Spleen (tissue), 11 donors: ENCODE results near the gene KIF18B. TPM values are rescaled to one million over a fixed set of nuclear protein-coding genes. Genes with fewer than 3 reads are reported as not detected.

Experiments
- DNase-seq: peaks from one replicate; pipeline ENCODE4 v3.0.0-alpha.2; 2020
- H3K27ac ChIP-seq, 8 donors: fragments of 200-600 bp; sonication (generic) in 7 of 8; 1 replicate in 4 of 8; 2 replicates in 4 of 8; pipeline versions ENCODE4 v1.5.0 to v1.8.0; 2016 to 2021; ENCODE audit warnings: inconsistent platforms in 4 of 8, mild to moderate bottlenecking in 4 of 8, moderate library complexity in 1 of 8
- H3K27me3 ChIP-seq, 7 donors: fragments of 200-600 bp; sonication (generic) in 6 of 7; replicated peaks in 1 of 7; 1 replicate in 4 of 7; 2 replicates in 3 of 7; pipeline versions ENCODE4 v1.5.0 to v1.8.0; 2016 to 2021; ENCODE audit warnings: inconsistent platforms in 3 of 7, mild to moderate bottlenecking in 1 of 7
- H3K36me3 ChIP-seq, 6 donors: fragments of 200-600 bp; sonication (generic) in 5 of 6; 1 replicate in 4 of 6; 2 replicates in 2 of 6; pipeline versions ENCODE4 v1.5.0 to v1.8.0; 2016 to 2021; ENCODE audit warnings: inconsistent platforms in 2 of 6
- H3K4me1 ChIP-seq, 6 donors: fragments of 200-600 bp; sonication (generic) in 5 of 6; 1 replicate in 3 of 6; 2 replicates in 3 of 6; pipeline versions ENCODE4 v1.5.0 to v1.8.0; 2016 to 2021; ENCODE audit warnings: inconsistent platforms in 3 of 6
- H3K4me3 ChIP-seq, 8 donors: fragments of 200-600 bp; sonication (generic) in 7 of 8; 1 replicate in 4 of 8; 2 replicates in 4 of 8; pipeline versions ENCODE4 v1.5.0 to v1.8.0; 2016 to 2021; ENCODE audit warnings: inconsistent platforms in 4 of 8, mild to moderate bottlenecking in 4 of 8, moderate library complexity in 2 of 8
- H3K9me3 ChIP-seq, 8 donors: fragments of 200-600 bp; sonication (generic) in 7 of 8; 1 replicate in 4 of 8; 2 replicates in 4 of 8; pipeline versions ENCODE4 v1.5.0 to v1.8.0; 2016 to 2021; ENCODE audit warnings: inconsistent platforms in 4 of 8
- POLR2A ChIP-seq, 3 donors: fragments of 450-650 bp; IDR thresholded peaks; one replicate each; pipeline ENCODE4 v1.5.1; 2017; ENCODE audit warnings: antibody characterized with exemption in 3 of 3, mild to moderate bottlenecking in 1 of 3
- POLR2AphosphoS5 ChIP-seq, 3 donors: sonication (generic); formaldehyde crosslinking; IDR thresholded peaks; one replicate each; pipeline ENCODE4 v1.5.1; 2017; ENCODE audit warnings: antibody characterized with exemption in 3 of 3
- WGBS, 5 donors: extraction: QIAGEN DNeasy Blood & Tissue Kit in 3 of 5; methylation state at CpG; one replicate each; pipeline versions ENCODE4 v1.1.5 to v1.1.7; 2013 to 2018; 5-methylcytosine and 5-hydroxymethylcytosine counted together
- intact Hi-C: fragments of 100-400 bp; cut with DNase I; formaldehyde crosslinking; loops from one replicate; pipeline ENCODE4 v1.15.0; 2023; ENCODE audit warnings: low total_unique reads
- polyA plus RNA-seq, 3 donors: library from polyadenylated mRNA; stranded (reverse); fragments of 200-250 nt; gene quantifications; one replicate each; pipeline ENCODE4 v1.2.1, GENCODE V29; 2013
- total RNA-seq, 7 donors: library from RNA; depleted of rRNA in 3 of 7; stranded (reverse); fragments of >200 nt in 3 of 7; fragmentation: NEBNext Ultra II Directional in 4 of 7; extraction: Animal tissue kit (Norgen Biotek cat#: 25700) in 4 of 7; gene quantifications; one replicate each; pipeline versions ENCODE4 v1.1.0 to v1.2.1, GENCODE V29; 2016 to 2021
- TF ChIP-seq, protein P1 (sequence below), 11 experiments: fragments of 200-600 bp in 7 of 11; fragments of 450-650 bp in 4 of 11; sonication (generic) in 4 of 11; IDR thresholded peaks in 8 of 11; conservative IDR thresholded peaks in 3 of 11; 1 replicate in 7 of 11; 2 replicates in 4 of 11; pipeline versions ENCODE4 v1.4.0 to v1.8.0; 2016 to 2021; ENCODE audit warnings: antibody characterized with exemption in 11 of 11, inconsistent platforms in 4 of 11, mild to moderate bottlenecking in 1 of 11
- donor health status: healthy with polysubstance abuse.
- donor health status: DM: no; HTN: no; CAD: no; lungs with moderate emphysema.
- donor health status: DM: no; HTN: no; CAD: no.
- donor health status: Bipolar disorder and iron deficiency.
- donor health status: healthy.
- donor health status: DM: no; HTN: no; CAD: no.
- donor health status: DM: yes; HTN: yes; CAD: no.

KIF18B gene
- total and polyA plus RNA-seq, 10 donors = 0.26 to 5.8 (median 1.9) TPM

DNA sequence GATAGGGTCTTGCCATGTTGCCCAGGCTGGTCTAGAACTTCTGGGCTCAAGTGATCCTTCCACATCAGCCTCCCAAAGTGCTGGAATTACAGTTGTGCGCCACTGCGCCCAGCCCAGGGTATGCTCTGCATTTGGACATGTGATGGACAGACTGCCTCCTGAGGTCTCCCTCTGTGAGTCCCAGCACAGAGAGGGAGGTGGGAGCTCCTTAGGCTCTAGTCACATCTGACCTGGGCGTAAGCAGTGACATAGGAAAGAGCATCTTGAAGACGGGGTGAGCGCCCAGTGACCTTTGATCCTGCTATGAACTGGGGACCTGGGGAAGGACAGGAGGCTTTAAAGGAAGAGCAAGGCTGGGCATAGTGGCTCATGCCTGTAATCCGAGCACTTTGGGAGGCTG, 30.1 kb downstream of the KIF18B start:
- H3K4me3 ChIP-seq = no peak overlapping the region
- H3K4me1 ChIP-seq = peaks cover 0 to 39% (median 13%) of the 10 kb centered on the region in 6 donors
- no peak for DNase-seq
- intact Hi-C loops = no loop called here
- H3K27ac ChIP-seq = no peak overlapping the region
- TF ChIP-seq POLR2A (IDR thresholded peaks at IDR 0.05) = no peak
- no peaks in the 10 kb centered on the region for H3K9me3 ChIP-seq
- H3K36me3 ChIP-seq = no peaks in the 10 kb centered on the region
- peaks cover 0 to 53% (median under 1%) of the 10 kb centered on the region in 7 donors for H3K27me3 ChIP-seq
- 84 to 94% (median 91%) methylated on average over 6 of the region's 6 CpGs for WGBS, 5 donors

DNA sequence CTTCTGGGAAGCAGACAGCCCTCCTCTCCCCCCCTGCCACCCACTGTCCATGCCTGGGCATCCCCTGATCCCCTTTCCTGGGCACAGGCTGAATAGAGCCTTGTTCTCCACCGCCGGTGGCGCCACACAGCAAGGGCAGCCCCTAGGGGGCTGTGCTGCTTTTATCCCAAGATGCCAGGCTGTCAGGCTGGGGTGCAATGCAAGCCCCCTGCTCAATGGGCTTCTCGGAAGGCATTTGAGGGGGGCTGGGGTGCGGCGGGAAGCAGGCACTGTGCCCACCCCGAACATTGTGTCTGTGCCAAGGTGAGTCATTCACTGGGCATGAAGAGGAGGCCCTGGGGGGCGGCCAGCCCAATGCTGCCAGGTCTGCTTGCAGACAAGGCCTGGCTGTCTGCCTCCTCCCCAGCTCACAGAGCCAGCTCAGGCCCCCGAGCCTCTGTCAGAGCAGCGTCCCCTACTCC, 30.8 kb downstream of the KIF18B start:
- no peak overlapping the region for H3K4me3 ChIP-seq
- peak; percentile 70 for DNase-seq
- peaks cover 0 to 53% (median 4%) of the 10 kb centered on the region in 7 donors for H3K27me3 ChIP-seq
- no peaks in the 10 kb centered on the region for H3K9me3 ChIP-seq
- peaks cover 0 to 46% (median 14%) of the 10 kb centered on the region in 6 donors for H3K4me1 ChIP-seq
- H3K27ac ChIP-seq = peak overlapping the region in 6 of 8 donors; percentile 22 to 68 (median 52)
- WGBS, 5 donors = 73 to 81% (median 77%) methylated on average over 7 to 10 of the region's 10 CpGs
- TF ChIP-seq POLR2AphosphoS5 (IDR thresholded peaks at IDR 0.05) (peak in 1 of 3 donors; percentile 41), POLR2A (IDR thresholded peaks at IDR 0.05) (no peak)
- TF ChIP-seq, protein P1, sequence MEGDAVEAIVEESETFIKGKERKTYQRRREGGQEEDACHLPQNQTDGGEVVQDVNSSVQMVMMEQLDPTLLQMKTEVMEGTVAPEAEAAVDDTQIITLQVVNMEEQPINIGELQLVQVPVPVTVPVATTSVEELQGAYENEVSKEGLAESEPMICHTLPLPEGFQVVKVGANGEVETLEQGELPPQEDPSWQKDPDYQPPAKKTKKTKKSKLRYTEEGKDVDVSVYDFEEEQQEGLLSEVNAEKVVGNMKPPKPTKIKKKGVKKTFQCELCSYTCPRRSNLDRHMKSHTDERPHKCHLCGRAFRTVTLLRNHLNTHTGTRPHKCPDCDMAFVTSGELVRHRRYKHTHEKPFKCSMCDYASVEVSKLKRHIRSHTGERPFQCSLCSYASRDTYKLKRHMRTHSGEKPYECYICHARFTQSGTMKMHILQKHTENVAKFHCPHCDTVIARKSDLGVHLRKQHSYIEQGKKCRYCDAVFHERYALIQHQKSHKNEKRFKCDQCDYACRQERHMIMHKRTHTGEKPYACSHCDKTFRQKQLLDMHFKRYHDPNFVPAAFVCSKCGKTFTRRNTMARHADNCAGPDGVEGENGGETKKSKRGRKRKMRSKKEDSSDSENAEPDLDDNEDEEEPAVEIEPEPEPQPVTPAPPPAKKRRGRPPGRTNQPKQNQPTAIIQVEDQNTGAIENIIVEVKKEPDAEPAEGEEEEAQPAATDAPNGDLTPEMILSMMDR (IDR thresholded peaks at IDR 0.05 in 8 of 11, conservative IDR thresholded peaks at IDR 0.05 in 3 of 11) = no peak
- intact Hi-C loops = no loop called here
- H3K36me3 ChIP-seq = no peaks in the 10 kb centered on the region

DNA sequence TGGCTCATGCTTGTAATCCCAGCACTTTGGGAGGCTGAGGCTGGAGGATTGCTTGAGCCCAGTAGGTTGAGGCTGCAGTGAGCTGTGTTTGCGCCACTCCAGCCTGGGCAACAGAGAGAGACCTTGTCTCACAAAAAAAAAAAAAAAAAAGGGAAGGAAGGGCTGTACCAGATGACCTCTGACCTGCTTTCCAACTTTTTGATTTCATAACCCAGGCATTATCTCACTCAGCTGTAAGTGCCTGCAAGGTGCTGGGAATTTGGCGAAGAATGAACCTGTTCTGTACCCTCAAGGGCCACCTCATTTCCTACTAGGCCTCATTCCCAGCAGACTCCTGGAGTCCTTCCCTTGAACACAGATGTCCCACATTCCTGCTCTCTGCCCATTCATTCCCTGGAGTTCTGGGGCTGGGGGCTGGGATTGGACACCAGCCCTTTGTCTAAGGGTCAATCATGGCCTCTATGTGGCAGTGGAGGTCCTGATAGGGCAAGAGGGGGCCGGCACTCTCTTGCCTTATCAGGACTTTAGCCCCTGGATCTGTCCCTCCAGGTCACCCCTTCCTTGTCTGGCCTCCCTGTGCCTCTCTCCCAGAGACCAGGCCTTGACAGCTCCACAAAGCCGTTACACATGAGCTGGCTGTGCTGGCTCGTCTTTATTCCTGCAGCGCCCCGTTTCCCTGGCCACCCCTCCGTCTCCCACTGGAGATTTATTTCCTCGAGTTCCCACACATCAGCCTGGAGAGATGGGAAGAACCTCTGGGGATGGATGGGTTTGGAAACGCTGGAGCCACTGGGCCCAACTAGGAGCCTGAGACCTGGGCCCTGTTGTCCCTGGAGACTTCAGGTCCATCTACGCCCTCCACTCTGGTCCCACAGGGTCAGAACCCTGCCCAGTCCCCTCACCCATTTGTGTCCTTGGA, 31.5 kb downstream of the KIF18B start:
- H3K27me3 ChIP-seq = peaks cover 0 to 53% (median 10%) of the 10 kb centered on the region in 7 donors
- peak; percentile 38 for DNase-seq

DNA sequence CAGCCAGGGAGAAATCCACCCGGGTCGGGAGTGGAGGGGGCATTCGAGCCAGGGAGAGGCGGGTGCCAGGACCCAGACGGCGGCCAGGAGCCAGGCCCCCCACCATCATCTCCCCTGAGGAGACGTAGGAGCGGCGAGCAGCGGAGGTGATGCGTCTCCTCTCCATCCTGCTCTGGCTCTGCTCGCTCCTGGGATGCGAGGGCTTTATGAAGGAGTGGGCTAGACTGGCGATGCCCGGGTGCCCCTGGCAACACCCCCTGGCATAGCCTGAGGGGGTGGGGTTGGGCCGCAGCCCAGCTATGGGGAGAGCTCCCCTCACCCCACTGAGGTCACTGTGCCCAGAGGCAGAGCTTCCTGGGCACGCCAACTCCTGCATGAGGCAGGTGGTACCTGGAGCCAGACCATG, 32.2 kb downstream of the KIF18B start, which contains the start of gene GFAP:
GFAP (minus strand) TSS at position 180 of the 406 bp plus-strand sequence; CDS start at position 166, 14 bp downstream.
- H3K27ac ChIP-seq = peak within 1 kb of the TSS in 5 of 8 donors; percentile 43 to 68 (median 54)
- no peak within 1 kb of the TSS for H3K4me3 ChIP-seq
- peak; percentile 59 for DNase-seq
- intact Hi-C loops = no loop called here
- H3K36me3 ChIP-seq = no peaks in the 10 kb centered on the region
- 77 to 95% (median 89%) methylated on average over 16 to 17 of the region's 17 CpGs for WGBS, 5 donors
- TF ChIP-seq POLR2AphosphoS5 (IDR thresholded peaks at IDR 0.05) = no peak
- TF ChIP-seq, protein P1 (IDR thresholded peaks at IDR 0.05 in 8 of 11, conservative IDR thresholded peaks at IDR 0.05 in 3 of 11) = no peak
- no peak for TF ChIP-seq POLR2A (IDR thresholded peaks at IDR 0.05)
- no peaks in the 10 kb centered on the region for H3K9me3 ChIP-seq
- peaks cover 0 to 52% (median 23%) of the 10 kb centered on the region in 6 donors for H3K4me1 ChIP-seq
- peaks cover 0 to 53% (median 10%) of the 10 kb centered on the region in 7 donors for H3K27me3 ChIP-seq

More for the DNA sequence above, 31.5 kb downstream of the KIF18B start:
- Histone ChIP-seq H3K36me3 (no peaks in the 10 kb centered on the region), H3K9me3 (no peaks in the 10 kb centered on the region), H3K4me3 (no peak overlapping the region), H3K27ac (peak overlapping the region in 5 of 8 donors; percentile 43 to 68 (median 54)), H3K4me1 (peaks cover 0 to 52% (median 21%) of the 10 kb centered on the region in 6 donors)
- intact Hi-C loops = no loop called here
- TF ChIP-seq POLR2AphosphoS5 (IDR thresholded peaks at IDR 0.05) (no peak), POLR2A (IDR thresholded peaks at IDR 0.05) (no peak)
- TF ChIP-seq, protein P1 (IDR thresholded peaks at IDR 0.05 in 8 of 11, conservative IDR thresholded peaks at IDR 0.05 in 3 of 11) = no peak
- 70 to 83% (median 77%) methylated on average over 11 of the region's 11 CpGs for whole genome bisulfite sequencing, 5 donors
